Hypothalamus (tissue), 51 donors: Measurements from ENCODE around the gene RIMS4.

Experiments used
- DNase-seq, 51 donors: peaks; one replicate each; lab custom pipeline; 2025; lab: John Stamatoyannopoulos, UW

RIMS4 gene

DNA sequence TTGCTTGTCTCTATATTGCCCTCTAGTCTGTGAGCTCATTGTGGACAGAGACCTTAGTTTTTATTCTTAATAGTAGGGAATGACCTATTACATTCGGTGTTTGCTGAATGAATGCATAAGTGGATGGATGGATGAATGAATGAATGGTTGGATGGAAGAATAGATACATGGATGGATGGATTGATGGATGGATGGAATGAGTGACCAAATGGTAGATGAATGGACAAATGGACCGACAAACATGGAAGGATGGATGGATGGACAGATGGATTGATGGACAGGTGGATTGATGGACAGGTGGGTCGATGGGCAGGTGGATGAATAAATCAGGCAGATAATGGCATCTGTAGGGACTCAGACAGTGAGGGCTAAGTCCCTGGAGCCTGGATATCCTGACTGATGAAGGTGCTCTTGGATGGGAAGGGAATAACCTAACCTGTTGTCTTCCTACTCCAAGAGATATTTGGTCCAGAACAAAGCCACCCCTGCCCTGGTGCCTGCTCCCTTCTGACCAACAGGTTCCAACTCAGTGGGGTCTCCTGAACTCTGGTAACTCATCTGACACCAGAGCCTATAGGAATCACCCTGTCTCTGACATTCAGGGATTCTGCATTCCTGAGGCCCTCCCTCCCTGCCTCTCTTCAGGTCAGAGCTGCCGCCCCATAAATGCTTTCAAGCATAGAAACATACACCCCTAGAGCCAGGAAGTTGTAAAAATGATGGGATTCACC lies 104.8 kb downstream of the RIMS4 start:
- DNase-seq: no peak

DNA sequence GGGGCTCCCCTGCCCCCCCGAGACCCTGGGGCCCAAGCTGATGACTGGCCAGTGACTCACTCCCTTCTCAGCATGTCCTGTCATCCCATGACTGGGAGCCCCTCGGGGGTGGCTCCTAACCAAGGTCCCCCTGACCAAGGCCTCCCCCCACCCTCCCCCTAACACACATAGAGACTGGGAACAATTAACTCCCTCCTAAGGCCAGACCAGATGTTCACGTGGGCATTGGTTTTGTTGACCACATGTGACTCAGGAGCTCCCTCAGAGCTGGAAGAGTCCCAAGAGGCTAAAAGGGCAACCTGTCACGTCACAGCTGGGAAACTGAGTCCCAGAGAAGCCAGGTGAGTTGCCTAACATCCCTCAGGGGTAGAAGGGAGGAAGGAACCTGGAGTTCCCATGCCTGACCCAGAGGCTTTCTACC lies 105.8 kb downstream of the RIMS4 start:
- DNase-seq: no peak

DNA sequence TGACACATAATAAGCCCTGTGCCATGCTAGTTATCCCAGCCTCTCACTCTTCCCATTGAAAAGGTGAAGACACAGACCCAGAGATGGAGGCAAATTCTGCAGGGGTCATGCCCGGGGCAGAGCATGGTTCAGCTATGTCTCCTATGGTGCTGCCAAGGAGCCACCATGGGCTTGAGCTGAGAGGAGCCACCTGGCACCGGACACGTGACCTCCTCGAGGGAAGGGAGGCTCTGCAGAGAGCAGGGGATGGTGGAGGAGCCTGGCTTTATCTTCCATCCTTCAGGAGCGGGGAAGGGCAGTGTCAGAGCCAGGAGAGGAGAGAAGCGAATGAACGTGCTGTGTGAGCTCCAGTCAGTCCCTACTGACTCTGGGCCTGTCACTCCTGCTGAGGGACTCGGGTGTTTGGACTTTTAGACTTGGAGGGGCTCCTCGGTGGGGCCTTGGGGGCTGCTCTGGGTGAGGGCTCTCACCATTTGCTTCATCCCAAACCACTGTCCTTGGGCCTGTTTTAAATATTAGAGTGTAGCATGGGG lies 106.3 kb downstream of the RIMS4 start:
- no peak for DNase-seq

DNA sequence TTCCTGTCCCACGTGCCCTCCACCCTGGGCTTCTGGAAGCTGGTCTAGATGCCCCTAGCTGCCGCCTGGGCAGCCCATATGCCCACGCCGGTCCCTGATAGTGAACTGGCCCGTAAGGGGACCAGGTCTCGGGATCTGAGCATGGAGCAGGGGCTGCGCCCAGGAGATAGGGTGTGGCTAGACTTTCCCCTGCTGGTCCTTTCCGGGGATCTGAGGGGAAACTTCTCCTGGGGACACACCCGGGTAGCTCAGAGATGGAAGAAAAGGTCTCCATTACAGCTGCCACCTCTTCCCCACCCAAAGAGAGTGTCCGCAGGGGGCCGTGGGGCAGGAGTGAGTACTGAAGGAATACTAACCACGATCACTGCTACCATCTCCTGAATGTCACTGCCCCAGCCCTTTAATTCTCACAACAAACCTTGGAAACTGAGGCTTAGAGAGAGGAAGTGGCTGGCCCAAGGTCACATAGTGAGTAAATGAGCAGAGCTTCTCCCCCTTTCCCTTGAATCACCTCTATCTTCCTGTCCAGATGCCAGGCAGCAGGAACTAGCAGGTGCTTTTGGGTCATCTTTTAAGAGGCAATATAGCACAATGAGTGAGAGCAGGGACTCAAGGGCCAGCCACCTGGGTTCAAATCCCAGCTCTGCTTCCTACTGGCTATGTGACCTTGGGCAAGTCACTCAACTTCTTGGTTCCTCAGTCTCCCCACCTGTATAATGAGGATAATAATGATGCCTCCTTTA lies 107.0 kb downstream of the RIMS4 start:
- DNase-seq: peak in 1 of 51 donors; percentile 55

DNA sequence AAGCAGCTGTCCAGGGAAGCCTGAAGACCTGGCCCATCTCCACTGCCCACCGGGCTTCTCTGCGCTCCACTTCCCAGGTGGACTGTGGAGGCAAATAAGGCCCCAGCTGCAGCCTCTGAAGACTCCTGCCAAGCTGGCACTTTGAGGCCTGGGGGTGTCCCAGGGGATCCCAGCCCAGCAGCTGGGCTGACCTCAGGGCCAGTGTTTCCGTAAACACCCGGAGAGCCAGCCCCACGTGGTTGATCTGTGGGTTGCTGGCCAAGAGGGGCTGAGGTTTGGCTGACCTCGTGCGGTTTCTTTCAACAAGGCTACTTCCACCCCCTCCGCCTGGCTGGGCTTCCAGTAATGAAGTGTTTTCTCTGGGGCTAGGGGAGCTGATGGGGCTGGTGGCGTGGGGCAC lies 107.6 kb downstream of the RIMS4 start:
- DNase-seq: peak; percentile 24 to 93 (median 73)

DNA sequence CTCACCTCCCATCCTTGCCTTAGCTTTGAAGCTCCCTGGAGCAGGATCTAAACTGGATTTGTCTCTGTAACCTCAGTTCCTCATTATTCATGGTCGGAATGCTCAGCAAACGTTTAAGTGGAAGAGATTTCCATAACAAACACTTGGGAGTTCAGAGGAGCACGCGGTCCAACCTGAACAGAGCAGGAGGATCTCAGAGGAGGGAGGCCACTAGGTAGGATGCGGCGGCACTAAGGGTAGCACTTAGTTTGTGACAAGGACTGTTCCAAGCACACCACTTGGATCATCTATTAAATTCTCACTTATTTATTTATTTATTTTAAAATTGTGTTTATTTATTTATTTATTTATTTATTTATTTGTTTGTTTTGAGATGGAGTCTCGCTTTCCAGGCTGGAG lies 108.5 kb downstream of the RIMS4 start:
- no peak for DNase-seq
